Measurements from ENCODE around the gene AK8.

DNA sequence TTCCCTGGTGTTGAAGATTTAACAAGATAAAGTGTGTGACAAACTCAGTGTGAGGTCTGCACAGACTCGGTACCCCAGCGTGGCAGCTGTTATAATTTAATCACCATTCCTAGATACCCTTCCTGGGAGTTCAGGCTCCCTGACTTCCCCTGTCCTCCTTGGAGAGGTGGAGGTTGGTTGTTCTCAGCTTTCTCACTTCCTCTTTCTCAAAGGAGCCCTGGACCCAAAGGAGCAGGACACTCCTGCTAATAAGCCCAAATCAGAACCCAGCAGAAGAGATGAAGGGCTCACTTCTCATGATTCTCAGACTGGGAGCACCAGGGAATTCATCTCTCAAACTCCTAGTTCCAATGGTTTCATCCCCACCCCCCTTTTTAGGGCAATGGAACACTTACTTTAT, 149.6 kb downstream of the AK8 start:
- TF ChIP-seq, protein P1, sequence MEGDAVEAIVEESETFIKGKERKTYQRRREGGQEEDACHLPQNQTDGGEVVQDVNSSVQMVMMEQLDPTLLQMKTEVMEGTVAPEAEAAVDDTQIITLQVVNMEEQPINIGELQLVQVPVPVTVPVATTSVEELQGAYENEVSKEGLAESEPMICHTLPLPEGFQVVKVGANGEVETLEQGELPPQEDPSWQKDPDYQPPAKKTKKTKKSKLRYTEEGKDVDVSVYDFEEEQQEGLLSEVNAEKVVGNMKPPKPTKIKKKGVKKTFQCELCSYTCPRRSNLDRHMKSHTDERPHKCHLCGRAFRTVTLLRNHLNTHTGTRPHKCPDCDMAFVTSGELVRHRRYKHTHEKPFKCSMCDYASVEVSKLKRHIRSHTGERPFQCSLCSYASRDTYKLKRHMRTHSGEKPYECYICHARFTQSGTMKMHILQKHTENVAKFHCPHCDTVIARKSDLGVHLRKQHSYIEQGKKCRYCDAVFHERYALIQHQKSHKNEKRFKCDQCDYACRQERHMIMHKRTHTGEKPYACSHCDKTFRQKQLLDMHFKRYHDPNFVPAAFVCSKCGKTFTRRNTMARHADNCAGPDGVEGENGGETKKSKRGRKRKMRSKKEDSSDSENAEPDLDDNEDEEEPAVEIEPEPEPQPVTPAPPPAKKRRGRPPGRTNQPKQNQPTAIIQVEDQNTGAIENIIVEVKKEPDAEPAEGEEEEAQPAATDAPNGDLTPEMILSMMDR (conservative IDR thresholded peaks at IDR 0.05; ENCODE audit: low read length), result no peak
- TF ChIP-seq EZH2phosphoT487 (IDR thresholded peaks at IDR 0.05; ENCODE audit: borderline replicate concordance), result no peak

Data from Loucy (cell line).